Stimulated activated memory B cell treated with anti-CD40 and anti-IgM and Interleukin-4, amounts not matched to agents 10 μg/mL and 1 μg/mL and 100 μg/mL, for 72 hours (primary cell): ENCODE results near the gene CPNE2.
"Not testable (repeated sequence)": the region's sequence is repeated elsewhere in the genome, so short reads cannot be mapped to it uniquely, and the experiment has no call there.

Source experiments
- ATAC-seq: fragments of 150-1000 bp; cut with Tn5 transposase; 2 replicates; pipeline ENCODE4 v1.10.0; 2021
- H3K27ac Mint-ChIP-seq: one replicate; pipeline ENCODE4 v1.8.0; 2022; ENCODE audit warnings: mild to moderate bottlenecking, mixed read lengths
- H3K27me3 Mint-ChIP-seq: one replicate; pipeline ENCODE4 v1.8.0; 2022; ENCODE audit warnings: mixed read lengths
- H3K36me3 Mint-ChIP-seq: one replicate; pipeline ENCODE4 v1.8.0; 2022; ENCODE audit warnings: mixed read lengths
- H3K4me1 Mint-ChIP-seq: one replicate; pipeline ENCODE4 v1.8.0; 2022; ENCODE audit warnings: mixed read lengths
- H3K4me3 Mint-ChIP-seq: one replicate; pipeline ENCODE4 v1.8.0; 2022; ENCODE audit warnings: mild to moderate bottlenecking, moderate library complexity, mixed read lengths
- H3K9me3 Mint-ChIP-seq: one replicate; pipeline ENCODE4 v1.8.0; 2022; ENCODE audit warnings: mixed read lengths

The CPNE2 gene

DNA sequence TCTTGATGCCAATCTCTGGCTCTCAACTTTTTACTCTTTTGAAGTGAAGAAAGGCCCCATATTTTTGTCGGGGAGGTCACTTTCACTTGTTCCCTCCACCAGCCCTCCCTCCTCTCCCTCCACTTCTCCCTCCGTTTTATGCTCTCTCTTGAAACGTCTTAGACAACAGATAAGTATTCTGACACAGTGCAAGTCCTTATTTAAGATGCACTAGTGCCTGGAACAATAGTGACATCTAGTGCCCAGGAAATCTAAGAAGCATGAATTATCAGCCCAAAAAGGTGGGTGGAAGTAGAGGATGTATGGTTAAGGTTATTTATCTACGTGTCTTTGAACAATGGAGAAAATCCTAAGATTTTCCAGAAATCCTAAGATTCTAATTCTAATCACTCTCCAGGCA, 75.6 kb downstream of the CPNE2 start:
- H3K27me3 Mint-ChIP-seq: no peaks in the 10 kb centered on the region
- peaks cover 13% of the 10 kb centered on the region for H3K4me1 Mint-ChIP-seq
- peak; percentile 65 for ATAC-seq
- no peak overlapping the region for H3K27ac Mint-ChIP-seq
- H3K36me3 Mint-ChIP-seq: peaks cover 55% of the 10 kb centered on the region
- no peaks in the 10 kb centered on the region for H3K9me3 Mint-ChIP-seq
- H3K4me3 Mint-ChIP-seq: no peak overlapping the region

DNA sequence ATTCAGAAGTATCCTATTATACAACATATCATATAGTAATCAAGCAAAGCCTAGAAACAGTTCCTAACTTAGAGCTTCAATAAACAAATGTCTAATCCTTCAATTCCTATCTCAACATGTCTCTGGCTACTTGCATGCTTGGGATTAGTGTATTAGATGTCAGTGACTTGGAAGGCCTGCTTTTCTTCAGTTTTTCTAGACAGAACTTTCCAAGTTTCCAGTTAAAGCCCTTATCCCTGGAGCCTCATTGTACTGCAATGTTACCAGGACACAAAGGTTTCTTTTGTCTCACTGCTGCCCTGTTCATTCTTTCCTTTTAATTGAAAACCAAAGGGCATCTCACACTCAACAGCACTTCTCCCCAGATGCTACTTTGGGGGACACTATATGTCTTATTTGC, 76.9 kb downstream of the CPNE2 start:
- H3K9me3 Mint-ChIP-seq: no peaks in the 10 kb centered on the region
- no peak overlapping the region for H3K4me3 Mint-ChIP-seq
- H3K27ac Mint-ChIP-seq: no peak overlapping the region
- ATAC-seq: no peak
- H3K27me3 Mint-ChIP-seq: no peaks in the 10 kb centered on the region
- H3K36me3 Mint-ChIP-seq: peaks cover 53% of the 10 kb centered on the region
- H3K4me1 Mint-ChIP-seq: peaks cover 13% of the 10 kb centered on the region

DNA sequence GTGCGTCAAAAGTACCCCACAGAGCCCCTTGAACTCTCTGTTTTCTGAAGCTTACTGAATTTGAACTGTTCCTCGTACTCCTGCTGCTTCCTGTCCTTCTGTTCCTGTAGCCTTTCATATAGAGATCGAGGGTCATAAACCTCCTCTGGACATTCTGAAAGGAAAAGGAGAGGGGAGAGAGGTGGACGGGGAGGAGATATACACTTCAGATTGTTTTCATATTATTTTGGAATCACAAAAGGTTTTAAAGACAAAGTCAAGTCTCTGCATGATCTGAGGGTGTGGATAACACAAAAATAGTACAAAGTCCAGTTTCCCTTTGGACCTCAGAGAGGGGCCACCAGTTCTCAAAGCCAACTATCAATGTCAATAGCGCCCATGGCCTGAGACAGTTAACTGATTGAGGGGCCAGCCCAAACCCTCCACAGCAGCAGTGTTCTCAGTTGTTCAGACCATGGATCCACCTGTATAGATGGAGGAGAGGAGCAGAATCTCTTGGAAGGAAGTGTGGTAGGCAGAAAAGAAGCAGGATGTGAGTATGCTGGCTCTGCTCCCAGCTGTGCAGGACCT, 80.4 kb downstream of the CPNE2 start:
- no peak overlapping the region for H3K27ac Mint-ChIP-seq
- no peak overlapping the region for H3K4me3 Mint-ChIP-seq
- H3K9me3 Mint-ChIP-seq: no peaks in the 10 kb centered on the region
- no peak for ATAC-seq
- H3K27me3 Mint-ChIP-seq: no peaks in the 10 kb centered on the region
- H3K4me1 Mint-ChIP-seq: peaks cover 6% of the 10 kb centered on the region
- peaks cover 30% of the 10 kb centered on the region for H3K36me3 Mint-ChIP-seq

DNA sequence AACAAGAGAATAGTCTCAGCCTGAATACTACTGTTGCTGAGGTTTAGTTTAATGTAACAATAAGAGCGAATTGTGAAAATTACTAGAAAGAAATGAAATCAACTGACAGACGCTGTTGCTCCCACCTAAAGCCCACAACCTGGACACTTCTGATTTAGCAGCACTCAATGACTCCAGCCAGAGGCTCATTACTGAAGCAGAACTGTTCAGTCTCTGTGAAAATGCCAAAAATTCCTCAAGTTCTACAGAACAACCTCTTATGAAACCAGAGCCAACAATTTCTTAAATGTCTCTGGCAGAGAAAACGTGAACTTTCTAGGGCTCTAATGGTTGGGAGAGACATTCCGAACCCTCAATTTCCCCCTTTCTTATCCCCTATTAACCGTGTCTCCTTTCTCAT, 83.5 kb downstream of the CPNE2 start:
- Mint-ChIP-seq H3K36me3 (peaks cover 21% of the 10 kb centered on the region), H3K4me1 (peaks cover 11% of the 10 kb centered on the region), H3K27me3 (no peaks in the 10 kb centered on the region), H3K9me3 (no peaks in the 10 kb centered on the region), H3K27ac (peak overlapping the region; percentile 16), H3K4me3 (no peak overlapping the region)
- ATAC-seq: no peak

DNA sequence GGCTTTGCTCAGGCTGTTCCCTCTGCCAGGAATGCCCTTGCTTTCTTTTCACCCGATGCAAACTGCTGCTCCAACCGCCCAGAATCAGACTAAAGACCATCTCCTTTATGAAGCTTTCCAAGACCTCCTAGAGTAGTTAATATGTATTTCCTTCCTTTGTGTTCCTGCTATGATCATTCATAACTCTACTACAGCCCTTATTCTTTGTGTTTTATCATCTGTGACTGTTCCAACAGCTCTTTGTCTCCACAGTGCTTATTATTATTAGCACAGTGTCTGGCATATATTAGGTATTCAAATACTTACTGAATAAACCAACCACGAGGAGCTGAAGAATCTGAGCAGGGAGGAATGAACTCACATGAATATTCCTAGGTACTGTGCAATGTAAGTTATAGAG, 85.8 kb downstream of the CPNE2 start:
- H3K27ac Mint-ChIP-seq: no peak overlapping the region

DNA sequence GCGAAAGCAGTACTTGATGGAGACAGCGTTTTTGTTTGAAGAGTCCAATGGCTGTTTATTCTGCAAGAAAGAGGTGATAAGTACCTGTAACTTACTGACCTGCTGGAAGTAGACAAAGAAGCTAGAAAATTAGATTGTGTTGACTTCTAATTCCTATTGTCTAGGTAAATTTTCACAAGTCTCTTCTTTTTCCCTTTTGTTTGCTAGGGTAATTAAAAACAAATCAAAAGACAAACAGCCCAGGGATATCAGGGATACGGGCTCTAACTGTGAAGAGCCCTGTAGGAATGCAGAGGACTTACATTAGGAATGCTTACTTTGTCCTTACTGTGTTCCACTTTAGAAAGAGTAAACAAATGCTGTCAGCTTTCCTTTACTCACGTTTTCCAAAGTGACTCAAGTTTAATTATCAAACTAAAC, 86.4 kb downstream of the CPNE2 start:
- H3K36me3 Mint-ChIP-seq: peaks cover 2% of the 10 kb centered on the region
- no peaks in the 10 kb centered on the region for H3K9me3 Mint-ChIP-seq
- no peak overlapping the region for H3K27ac Mint-ChIP-seq
- no peak for ATAC-seq
- no peaks in the 10 kb centered on the region for H3K27me3 Mint-ChIP-seq
- no peak overlapping the region for H3K4me3 Mint-ChIP-seq
- H3K4me1 Mint-ChIP-seq: peaks cover 27% of the 10 kb centered on the region

More for the DNA sequence above, 85.8 kb downstream of the CPNE2 start:
- H3K4me3 Mint-ChIP-seq: no peak overlapping the region
- peaks cover 23% of the 10 kb centered on the region for H3K4me1 Mint-ChIP-seq
- peaks cover 7% of the 10 kb centered on the region for H3K36me3 Mint-ChIP-seq
- no peaks in the 10 kb centered on the region for H3K9me3 Mint-ChIP-seq
- ATAC-seq: no peak
- no peaks in the 10 kb centered on the region for H3K27me3 Mint-ChIP-seq

DNA sequence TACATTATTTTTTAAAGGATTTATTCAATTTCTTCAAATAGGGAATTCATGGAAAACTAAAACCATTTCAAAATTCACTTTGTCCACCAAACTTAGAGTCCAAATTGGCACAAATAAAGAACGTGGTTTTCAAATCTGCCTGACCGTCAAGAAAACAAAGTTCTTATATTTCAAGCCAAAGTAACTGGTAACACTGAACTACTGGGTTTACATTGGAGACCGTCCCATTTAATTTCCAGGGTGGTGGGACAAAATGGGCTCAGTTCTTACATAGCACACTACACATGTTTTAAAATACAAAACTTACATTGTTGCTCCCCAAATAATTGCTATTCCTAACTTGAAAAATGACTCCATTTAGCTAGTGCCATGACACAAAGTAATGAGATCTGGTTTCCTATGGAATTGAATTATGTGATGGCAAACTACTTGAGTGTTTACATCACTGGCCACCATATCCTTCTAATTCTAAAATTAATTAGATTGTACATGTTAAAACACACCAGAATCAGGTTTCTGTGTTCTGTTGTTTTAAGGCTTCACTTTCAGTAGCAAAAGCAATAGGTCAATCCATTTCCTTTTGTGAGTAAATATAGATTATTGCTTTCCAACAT, 86.9 kb downstream of the CPNE2 start:
- Mint-ChIP-seq H3K27ac (no peak overlapping the region), H3K4me3 (no peak overlapping the region), H3K27me3 (no peaks in the 10 kb centered on the region), H3K9me3 (no peaks in the 10 kb centered on the region), H3K36me3 (no peaks in the 10 kb centered on the region), H3K4me1 (peaks cover 33% of the 10 kb centered on the region)
- ATAC-seq: no peak

DNA sequence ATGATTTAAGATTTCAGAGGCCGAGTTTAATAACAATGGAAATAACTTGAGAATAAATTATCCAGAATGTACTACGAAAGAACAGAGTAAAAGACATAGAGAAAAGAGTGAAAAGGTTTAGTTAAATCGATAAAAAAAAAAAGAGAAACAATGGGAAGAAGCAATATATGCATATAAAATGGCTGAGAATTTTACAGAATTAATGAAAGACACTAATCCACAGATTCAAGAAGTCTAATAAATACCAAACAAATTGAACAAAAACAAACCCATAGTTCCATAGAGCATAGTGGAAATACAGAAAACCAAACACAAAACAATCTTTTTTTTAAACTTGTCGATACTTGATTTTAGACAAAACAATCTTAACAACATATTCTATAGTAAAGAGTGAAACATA, 91.7 kb downstream of the CPNE2 start:
- peaks cover 63% of the 10 kb centered on the region for H3K4me1 Mint-ChIP-seq
- no peak for ATAC-seq
- peak overlapping the region; percentile 94 for H3K4me3 Mint-ChIP-seq
- H3K27ac Mint-ChIP-seq: peak overlapping the region; percentile 28
- H3K9me3 Mint-ChIP-seq: no peaks in the 10 kb centered on the region
- H3K36me3 Mint-ChIP-seq: no peaks in the 10 kb centered on the region
- no peaks in the 10 kb centered on the region for H3K27me3 Mint-ChIP-seq

DNA sequence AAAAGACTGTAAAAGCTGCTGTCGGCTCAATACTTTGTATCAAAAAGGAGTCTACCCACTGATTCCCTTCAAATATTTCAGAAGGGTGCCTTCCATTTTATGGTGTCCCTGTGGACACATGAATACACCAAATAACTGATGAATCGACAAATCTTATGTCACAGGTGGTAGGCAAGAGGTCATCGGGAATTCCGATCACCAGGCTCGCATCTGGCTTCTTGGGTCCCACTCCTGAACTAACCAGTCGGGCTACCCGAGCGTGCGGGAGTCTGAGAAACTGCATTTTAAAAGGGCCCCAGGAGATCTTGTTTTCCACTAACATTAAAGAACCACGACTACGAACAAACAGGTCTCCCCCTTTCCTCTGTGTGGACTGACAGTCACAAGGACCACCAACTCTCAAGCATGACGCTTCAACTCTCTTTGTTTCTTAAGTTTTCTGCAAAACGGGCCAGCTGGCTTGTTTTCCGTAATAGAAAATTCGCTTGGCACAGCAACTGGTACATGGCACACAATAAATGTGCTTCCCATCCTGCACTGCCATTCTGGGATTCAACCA, 92.6 kb downstream of the CPNE2 start:
- Mint-ChIP-seq H3K27me3 (no peaks in the 10 kb centered on the region), H3K36me3 (no peaks in the 10 kb centered on the region), H3K9me3 (no peaks in the 10 kb centered on the region), H3K27ac (peak overlapping the region; percentile 95), H3K4me3 (peak overlapping the region; percentile 94), H3K4me1 (peaks cover 67% of the 10 kb centered on the region)
- ATAC-seq: no peak

DNA sequence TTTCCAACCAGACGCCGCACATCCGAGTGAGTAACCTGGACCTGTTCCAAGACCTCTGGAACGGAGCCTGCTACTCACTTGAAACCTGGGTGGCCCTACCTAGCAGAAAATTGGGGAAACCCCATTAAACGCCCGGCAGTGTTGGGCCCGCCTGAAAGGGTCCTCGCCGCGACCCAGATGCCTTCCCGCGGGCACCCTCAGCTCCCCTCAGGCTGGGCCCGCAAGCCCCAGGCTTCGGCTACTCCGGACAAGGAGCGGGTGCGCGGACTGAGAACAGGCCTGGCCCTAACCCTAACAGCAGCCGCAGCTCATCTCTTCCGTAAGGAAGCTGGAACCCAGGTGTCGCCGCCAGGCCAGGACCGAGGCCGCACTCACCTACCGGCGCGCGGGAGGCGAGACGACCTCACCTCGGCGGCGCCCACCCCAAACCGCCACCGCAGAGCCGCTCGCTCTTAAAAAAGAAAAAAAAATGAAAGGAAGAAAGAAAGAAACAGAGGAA, 93.1 kb downstream of the CPNE2 start:
- Mint-ChIP-seq H3K27ac (peak overlapping the region; percentile 95), H3K4me3 (peak overlapping the region; percentile 94), H3K27me3 (no peaks in the 10 kb centered on the region), H3K4me1 (peaks cover 69% of the 10 kb centered on the region), H3K36me3 (no peaks in the 10 kb centered on the region), H3K9me3 (no peaks in the 10 kb centered on the region)
- peak; percentile 58 for ATAC-seq

DNA sequence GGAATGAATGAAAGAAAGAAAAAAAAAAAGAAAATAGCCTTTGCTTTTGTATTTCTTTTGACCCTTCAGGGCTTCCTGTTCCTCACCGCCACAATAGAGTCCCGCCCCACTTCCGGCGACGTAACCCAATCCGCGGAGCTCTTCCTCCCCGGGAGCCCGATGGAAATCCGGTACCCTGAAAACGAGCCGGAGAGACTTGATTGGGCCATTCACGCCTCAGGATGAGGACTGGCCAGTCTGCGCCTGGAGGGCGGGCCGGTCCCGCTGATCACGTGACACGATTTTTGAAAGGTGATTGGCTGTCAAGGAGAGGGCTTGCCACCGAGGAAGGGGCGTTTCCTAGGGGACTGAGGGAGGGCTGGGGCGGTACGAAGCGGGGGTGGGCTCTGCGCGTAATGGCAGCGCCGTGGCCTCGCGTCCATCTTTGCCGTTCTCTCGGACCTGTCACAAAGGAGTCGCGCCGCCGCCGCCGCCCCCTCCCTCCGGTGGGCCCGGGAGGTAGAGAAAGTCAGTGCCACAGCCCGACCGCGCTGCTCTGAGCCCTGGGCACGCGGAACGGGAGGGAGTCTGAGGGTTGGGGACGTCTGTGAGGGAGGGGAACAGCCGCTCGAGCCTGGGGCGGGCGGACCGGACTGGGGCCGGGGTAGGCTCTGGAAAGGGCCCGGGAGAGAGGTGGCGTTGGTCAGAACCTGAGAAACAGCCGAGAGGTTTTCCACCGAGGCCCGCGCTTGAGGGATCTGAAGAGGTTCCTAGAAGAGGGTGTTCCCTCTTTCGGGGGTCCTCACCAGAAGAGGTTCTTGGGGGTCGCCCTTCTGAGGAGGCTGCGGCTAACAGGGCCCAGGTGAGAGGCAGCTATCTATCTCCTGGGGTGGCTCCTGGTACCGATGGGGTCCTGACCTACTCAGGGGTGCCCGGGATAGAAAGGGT, 93.8 kb downstream of the CPNE2 start, which contains the start of the genes PSME3IP1 and RSPRY1:
Gene PSME3IP1 (minus strand): TSS at position 95 of the 927 bp plus-strand sequence. CDS start 12,185 bp downstream, outside the sequence.
Gene RSPRY1 (plus strand): TSS at position 385 of the 927 bp plus-strand sequence. CDS start 18,330 bp downstream, outside the sequence.
- Mint-ChIP-seq H3K36me3 (no peaks in the 10 kb centered on the region), H3K4me1 (peaks cover 66% of the 10 kb centered on the region), H3K27me3 (no peaks in the 10 kb centered on the region), H3K4me3 (peak within 1 kb of the TSS; percentile 94), H3K9me3 (no peaks in the 10 kb centered on the region), H3K27ac (peak within 1 kb of the TSS; percentile 95)
- peak; percentile 98 for ATAC-seq

DNA sequence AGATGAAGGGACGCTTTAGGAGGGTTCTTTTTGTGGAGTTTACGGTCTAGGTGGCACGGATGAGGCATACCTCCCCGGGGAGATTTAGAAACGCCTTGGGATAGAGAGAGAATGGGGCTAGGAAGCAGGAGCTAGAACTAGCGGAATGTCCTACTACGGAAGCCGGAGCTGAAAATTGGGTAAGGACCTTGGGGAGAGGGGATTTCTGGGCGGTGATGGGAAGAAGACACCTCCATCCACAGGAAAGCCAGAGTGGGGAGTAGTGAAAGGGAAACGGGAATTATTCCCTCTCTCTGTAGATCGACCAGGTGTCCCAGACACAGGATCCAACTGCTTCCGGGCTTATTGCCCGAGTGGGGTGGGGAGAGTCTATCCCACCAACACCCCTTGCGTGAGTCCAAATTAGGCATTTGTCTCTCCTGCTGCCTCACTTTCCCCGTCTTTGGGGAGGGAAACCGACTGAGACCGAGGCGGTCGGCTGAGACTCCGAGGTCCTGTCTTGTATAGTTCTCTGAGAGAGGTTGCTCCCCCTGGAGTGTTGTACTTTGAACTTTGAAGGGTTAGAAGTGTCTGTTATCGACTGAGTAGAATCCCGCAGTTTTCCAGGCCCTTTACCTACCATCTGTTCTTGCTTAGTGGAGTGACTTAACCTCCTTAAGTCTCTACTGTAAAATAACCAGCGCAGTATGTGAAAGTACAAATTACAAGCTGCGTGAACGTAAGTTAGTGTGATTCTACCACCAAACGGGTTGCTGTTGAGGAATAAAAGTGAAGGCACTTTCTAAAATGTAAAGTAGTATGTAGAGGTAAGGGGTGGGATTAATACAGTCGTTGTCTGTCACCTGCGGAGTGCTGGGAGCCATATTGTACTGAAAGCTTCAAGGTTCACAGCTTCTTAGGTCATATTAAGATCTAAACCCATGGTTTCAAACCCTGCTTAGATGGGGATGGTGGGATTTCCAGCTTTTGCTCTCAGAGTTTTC, 94.8 kb downstream of the CPNE2 start:
- Mint-ChIP-seq H3K36me3 (no peaks in the 10 kb centered on the region), H3K4me1 (peaks cover 59% of the 10 kb centered on the region), H3K27me3 (no peaks in the 10 kb centered on the region), H3K9me3 (no peaks in the 10 kb centered on the region), H3K27ac (peak overlapping the region; percentile 95), H3K4me3 (peak overlapping the region; percentile 94)
- ATAC-seq: no peak

DNA sequence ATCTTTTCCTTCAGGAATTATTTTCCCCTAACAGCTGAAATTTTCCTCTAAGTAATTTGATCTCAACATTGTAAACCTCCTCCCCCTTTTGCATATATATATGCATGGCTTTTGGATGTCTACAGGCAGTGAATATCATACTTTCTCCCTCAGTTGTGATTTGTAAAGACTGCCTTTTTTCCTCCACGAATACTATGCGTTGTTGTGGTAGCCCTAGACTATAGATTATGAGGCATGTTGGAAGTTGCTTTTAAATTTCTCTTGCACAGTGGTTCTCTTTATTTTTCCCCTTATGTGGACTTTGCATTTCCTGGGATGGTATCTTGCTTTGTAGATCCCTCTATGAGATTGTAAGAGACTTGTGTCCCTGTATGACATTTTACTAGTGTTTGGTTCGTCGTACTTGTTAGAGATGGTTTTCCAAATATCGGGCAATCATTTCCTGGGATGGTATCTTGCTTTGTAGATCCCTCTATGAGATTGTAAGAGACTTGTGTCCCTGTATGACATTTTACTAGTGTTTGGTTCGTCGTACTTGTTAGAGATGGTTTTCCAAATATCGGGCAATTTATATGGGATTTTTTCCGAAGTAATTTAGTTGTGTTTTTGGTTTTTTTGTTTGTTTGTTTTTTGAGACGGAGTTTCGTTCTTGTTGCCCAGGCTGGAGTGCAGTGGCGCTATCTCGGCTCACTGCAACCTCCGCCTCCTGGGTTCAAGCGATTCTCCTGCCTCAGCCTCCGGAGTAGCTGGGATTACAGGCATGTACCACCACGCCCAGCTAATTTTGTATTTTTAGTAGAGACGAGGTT, 95.7 kb downstream of the CPNE2 start:
- H3K27ac Mint-ChIP-seq: not testable (repeated sequence)

DNA sequence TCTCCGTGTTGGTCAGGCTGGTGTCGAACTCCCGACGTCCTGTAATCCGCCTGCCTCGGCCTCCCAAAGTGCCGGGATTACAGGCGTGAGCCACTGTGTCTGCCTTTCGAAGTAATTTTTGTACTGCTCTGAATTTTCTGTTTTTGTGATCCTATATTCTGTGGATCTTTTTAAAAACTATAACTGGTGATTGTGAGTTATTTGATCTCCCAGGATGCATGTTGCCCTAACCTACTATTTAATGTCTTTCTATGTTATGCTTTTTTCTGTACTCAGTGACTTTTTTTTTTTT, 96.3 kb downstream of the CPNE2 start:
- Mint-ChIP-seq H3K27ac (no peak overlapping the region), H3K9me3 (no peaks in the 10 kb centered on the region), H3K36me3 (no peaks in the 10 kb centered on the region), H3K4me1 (peaks cover 64% of the 10 kb centered on the region), H3K27me3 (no peaks in the 10 kb centered on the region), H3K4me3 (no peak overlapping the region)
- no peak for ATAC-seq

More for the DNA sequence above, 95.7 kb downstream of the CPNE2 start:
- ATAC-seq, H3K27me3 Mint-ChIP-seq, H3K36me3 Mint-ChIP-seq, H3K9me3 Mint-ChIP-seq: not testable (repeated sequence)
- Mint-ChIP-seq H3K4me1 (peaks cover 63% of the 10 kb centered on the region), H3K4me3 (peak overlapping the region; percentile 94)
